ENCODE data around the gene RNF215.

Gene RNF215

GRCh38 chr22:30386960-30387827, at the start of gene RNF215:
Gene RNF215 (minus strand): TSS chr22:30387411. CDS start chr22:30387313, 98 bp downstream.
- DNase-seq: peak; percentile 87

- no peak for DNase-seq
Observed at GRCh38 chr22:30436196-30436595, 49.0 kb upstream of the RNF215 start.

- no peak for DNase-seq
Observed at GRCh38 chr22:30435674-30436126, 48.5 kb upstream of the RNF215 start.

GRCh38 chr22:30434843-30435242, 47.6 kb upstream of the RNF215 start:
- DNase-seq: peak; percentile 38

- DNase-seq: no peak
Observed at GRCh38 chr22:30433773-30434172, 46.6 kb upstream of the RNF215 start.

- no peak for DNase-seq
Observed at GRCh38 chr22:30433227-30433626, 46.0 kb upstream of the RNF215 start.

GRCh38 chr22:30432520-30432919, 45.3 kb upstream of the RNF215 start:
- no peak for DNase-seq

- DNase-seq: no peak
Observed at GRCh38 chr22:30432096-30432495, 44.9 kb upstream of the RNF215 start.

GRCh38 chr22:30430933-30431332, 43.7 kb upstream of the RNF215 start:
- no peak for DNase-seq

- DNase-seq: no peak
Observed at GRCh38 chr22:30429887-30430286, 42.7 kb upstream of the RNF215 start.

- DNase-seq: no peak
Observed at GRCh38 chr22:30427871-30428270, 40.7 kb upstream of the RNF215 start.

GRCh38 chr22:30426388-30427353, 39.5 kb upstream of the RNF215 start:
- DNase-seq: peak; percentile 85

GRCh38 chr22:30425616-30426387, 38.6 kb upstream of the RNF215 start, which contains the start of gene MTFP1:
Gene MTFP1 (plus strand): TSS chr22:30425768. CDS start chr22:30425880, 112 bp downstream.
- peak; percentile 83 for DNase-seq

GRCh38 chr22:30425327-30425615, 38.1 kb upstream of the RNF215 start:
- DNase-seq: no peak

GRCh38 chr22:30424534-30425326, 37.5 kb upstream of the RNF215 start:
- DNase-seq: no peak

GRCh38 chr22:30423959-30424533, 36.8 kb upstream of the RNF215 start:
- DNase-seq: peak; percentile 99

- DNase-seq: peak; percentile 59
Observed at GRCh38 chr22:30423301-30423958, 36.2 kb upstream of the RNF215 start.

GRCh38 chr22:30422481-30423300, 35.5 kb upstream of the RNF215 start:
- peak; percentile 56 for DNase-seq

GRCh38 chr22:30421695-30422480, 34.7 kb upstream of the RNF215 start:
- DNase-seq: peak; percentile 90

Data from OCI-M1 (cell line).